HepG2 (cell line): ENCODE measurements around the gene ABCC3. TPM values are rescaled to one million over a fixed set of nuclear protein-coding genes. Genes with fewer than 3 reads are reported as not detected.

Experiments used
- CCDC6 ChIP-seq: sonication (generic); formaldehyde crosslinking; IDR thresholded peaks from 2 replicates; pipeline ENCODE4 v1.8.1; 2022; ENCODE audit warnings: mild to moderate bottlenecking, missing genetic modification reagents, moderate library complexity
- CHD4 ChIP-seq: fragments of 200-600 bp; sonication (generic); IDR thresholded peaks from 2 replicates; pipeline ENCODE4 v1.7.0; 2017; ENCODE audit warnings: mild to moderate bottlenecking, low read length, borderline replicate concordance
- ESRRA ChIP-seq: sonication (generic); formaldehyde crosslinking; IDR thresholded peaks from 2 replicates; pipeline ENCODE4 v1.5.1; 2020; ENCODE audit warnings: mild to moderate bottlenecking, low read depth, missing genetic modification reagents
- HNRNPLL ChIP-seq: fragments of 200-400 bp; formaldehyde crosslinking; IDR thresholded peaks from 2 replicates; pipeline ENCODE4 v1.6.1; 2017; ENCODE audit warnings: mild to moderate bottlenecking, low read depth, low read length; ENCODE audit not compliant: poor library complexity, severe bottlenecking
- JARID2 ChIP-seq: sonication (generic); formaldehyde crosslinking; IDR thresholded peaks from 2 replicates; pipeline ENCODE4 v1.8.1; 2023; ENCODE audit warnings: missing genetic modification reagents, inconsistent platforms; ENCODE audit not compliant: insufficient replicate concordance
- KMT2A ChIP-seq: sonication (generic); formaldehyde crosslinking; IDR thresholded peaks from 2 replicates; pipeline ENCODE4 v1.4.0; 2020; ENCODE audit warnings: missing genetic modification reagents
- MXI1 ChIP-seq: IDR thresholded peaks from 3 replicates; pipeline ENCODE4 v1.6.1; 2012; ENCODE audit warnings: low read depth, low read length, inconsistent platforms, borderline replicate concordance
- NFAT5 ChIP-seq: sonication (generic); formaldehyde crosslinking; IDR thresholded peaks from 2 replicates; pipeline ENCODE4 v1.4.0; 2020; ENCODE audit warnings: missing genetic modification reagents
- NR3C1 ChIP-seq: sonication (generic); formaldehyde crosslinking; IDR thresholded peaks from 2 replicates; pipeline ENCODE4 v1.4.0; 2020; ENCODE audit warnings: missing genetic modification reagents
- PHF20 ChIP-seq: sonication (generic); formaldehyde crosslinking; IDR thresholded peaks from 2 replicates; pipeline ENCODE4 v1.5.0; 2020; ENCODE audit warnings: mild to moderate bottlenecking, missing genetic modification reagents
- PLRG1 ChIP-seq: fragments of 450-650 bp; conservative IDR thresholded peaks from 2 replicates; pipeline ENCODE4 v1.6.1; 2016
- SSRP1 ChIP-seq: IDR thresholded peaks from 2 replicates; pipeline ENCODE4 v1.6.1; 2016; ENCODE audit warnings: control low read depth
- TCF7L2 ChIP-seq: IDR thresholded peaks from 2 replicates; pipeline ENCODE4 v1.6.1; 2011; ENCODE audit warnings: mild to moderate bottlenecking, low read depth, low read length, moderate library complexity
- TFDP1 ChIP-seq: IDR thresholded peaks from 2 replicates; pipeline ENCODE4 v1.6.1; 2016; ENCODE audit warnings: missing compliant biosample characterization, missing genetic modification reagents, borderline replicate concordance
- ZMAT3 ChIP-seq: sonication (generic); formaldehyde crosslinking; conservative IDR thresholded peaks from 2 replicates; pipeline ENCODE4 v1.7.0; 2021; ENCODE audit warnings: missing genetic modification reagents
- ZNF337 ChIP-seq: sonication (generic); formaldehyde crosslinking; IDR thresholded peaks from 2 replicates; pipeline ENCODE4 v1.5.1; 2020; ENCODE audit warnings: missing genetic modification reagents, low read depth, mild to moderate bottlenecking, borderline replicate concordance
- ZNF430 ChIP-seq: sonication (generic); formaldehyde crosslinking; IDR thresholded peaks from 2 replicates; pipeline ENCODE4 v1.9.0; 2021; ENCODE audit warnings: mild to moderate bottlenecking, missing genetic modification reagents
- ZNF598 ChIP-seq: sonication (generic); formaldehyde crosslinking; IDR thresholded peaks from 2 replicates; pipeline ENCODE4 v1.5.1; 2020; ENCODE audit warnings: mild to moderate bottlenecking, missing genetic modification reagents, borderline replicate concordance
- ZNF766 ChIP-seq: sonication (generic); formaldehyde crosslinking; IDR thresholded peaks from 2 replicates; pipeline ENCODE4 v1.5.0; 2020; ENCODE audit warnings: missing genetic modification reagents, borderline replicate concordance
- ZSCAN29 ChIP-seq: sonication (generic); formaldehyde crosslinking; conservative IDR thresholded peaks from 2 replicates; pipeline ENCODE4 v1.4.0; 2020; ENCODE audit warnings: mild to moderate bottlenecking, missing genetic modification reagents
- polyA plus RNA-seq, 8 experiments: library from polyadenylated mRNA; depleted of rRNA in 3 of 8; stranded (reverse) in 7 of 8; unstranded in 1 of 8; fragments of >200 nt; fragmentation: Illumina TruSeq in 4 of 8; extraction: Trizol in 4 of 8; gene quantifications; 2 replicates each; pipeline versions ENCODE4 v1.2.1 to v1.2.3, GENCODE V29; 2011 to 2016; ENCODE audit warnings: low read depth in 4 of 8, missing spikeins in 1 of 8, mixed read lengths in 1 of 8; ENCODE audit not compliant: insufficient read depth in 1 of 8
- total RNA-seq, 5 experiments: library from RNA; depleted of rRNA; stranded (reverse); fragments of >200 nt; fragmentation: Illumina TruSeq; extraction: Trizol; gene quantifications; 2 replicates each; pipeline ENCODE4 v1.2.3, GENCODE V29; 2016; ENCODE audit warnings: low read depth in 1 of 5
- TF ChIP-seq, protein P1 (sequence below): sonication (generic); formaldehyde crosslinking; IDR thresholded peaks from 2 replicates; pipeline ENCODE4 v1.8.1; 2023; ENCODE audit warnings: mild to moderate bottlenecking, missing genetic modification reagents, borderline replicate concordance
- TF ChIP-seq, protein P2 (sequence below): sonication (generic); formaldehyde crosslinking; IDR thresholded peaks from 2 replicates; pipeline ENCODE4 v1.4.0; 2020; ENCODE audit warnings: missing genetic modification reagents, borderline replicate concordance

Gene ABCC3
- total and polyA plus RNA-seq, 2 of the 13 experiments (the other 11 are each of a cell fraction or from before 2014, with no cell fraction given) = 25.2 to 50.7 TPM

DNA sequence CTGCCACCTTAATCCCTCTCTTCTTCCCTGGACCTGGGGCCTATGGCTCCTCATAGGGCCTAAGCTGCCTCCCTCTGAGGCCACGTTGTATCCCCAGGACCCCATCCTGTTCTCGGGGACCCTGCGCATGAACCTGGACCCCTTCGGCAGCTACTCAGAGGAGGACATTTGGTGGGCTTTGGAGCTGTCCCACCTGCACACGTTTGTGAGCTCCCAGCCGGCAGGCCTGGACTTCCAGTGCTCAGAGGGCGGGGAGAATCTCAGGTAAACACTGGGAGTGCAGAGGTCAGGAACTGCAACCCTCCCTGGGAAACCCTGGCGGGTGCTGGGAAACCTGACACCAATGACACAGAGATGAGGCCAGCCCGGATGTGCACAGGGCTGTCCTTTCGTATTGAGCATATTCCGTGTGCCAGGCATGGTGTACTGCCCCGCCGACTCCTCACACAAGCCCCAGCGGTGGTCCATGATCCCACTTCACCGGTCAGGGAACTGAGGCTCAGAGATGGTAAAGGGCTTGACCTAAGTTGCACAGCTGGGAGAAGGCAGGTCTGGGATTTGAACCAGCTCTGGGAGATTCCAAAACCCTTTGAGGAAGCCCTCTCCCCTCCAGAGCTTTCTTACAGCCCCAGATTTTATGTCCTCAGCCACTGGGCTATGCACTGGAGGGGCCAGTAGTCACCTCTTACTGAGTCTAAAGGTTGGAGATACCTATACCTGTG, 50.1 kb downstream of the ABCC3 start (continued):
- TF ChIP-seq NFAT5 (CRISPR knock-in tag) (0 out of 2 replicates have a peak, but pooled peaks have one; percentile 33), TCF7L2 (no peak), CHD4 (peak; percentile 95), JARID2 (CRISPR knock-in tag) (no peak), NR3C1 (no peak), PLRG1 (no peak), ZNF598 (CRISPR knock-in tag) (peak; percentile 77; the same call in 1 of the 2 replicates), MXI1 (peak; percentile 90; the same call in 2 of the 3 replicates), ZNF430 (CRISPR knock-in tag) (peak; percentile 99), ESRRA (CRISPR knock-in tag) (peak; percentile 78), SSRP1 (CRISPR knock-in tag) (no peak), ZSCAN29 (CRISPR knock-in tag) (peak; percentile 92), HNRNPLL (peak; percentile 32), KMT2A (CRISPR knock-in tag) (peak; percentile 89), ZMAT3 (CRISPR knock-in tag) (peak; percentile 85), TFDP1 (CRISPR knock-in tag) (peak; percentile 76; the same call in 1 of the 2 replicates), ZNF337 (peak; percentile 50; the same call in 1 of the 2 replicates), CCDC6 (peak; percentile 98; the same call in 1 of the 2 replicates), ZNF766 (peak; percentile 22; the same call in 1 of the 2 replicates), PHF20 (peak; percentile 67)
- TF ChIP-seq, protein P1, sequence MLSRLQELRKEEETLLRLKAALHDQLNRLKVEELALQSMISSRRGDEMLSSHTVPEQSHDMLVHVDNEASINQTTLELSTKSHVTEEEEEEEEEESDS = peak; percentile 94; the same call in 1 of the 2 replicates
- TF ChIP-seq, protein P2, sequence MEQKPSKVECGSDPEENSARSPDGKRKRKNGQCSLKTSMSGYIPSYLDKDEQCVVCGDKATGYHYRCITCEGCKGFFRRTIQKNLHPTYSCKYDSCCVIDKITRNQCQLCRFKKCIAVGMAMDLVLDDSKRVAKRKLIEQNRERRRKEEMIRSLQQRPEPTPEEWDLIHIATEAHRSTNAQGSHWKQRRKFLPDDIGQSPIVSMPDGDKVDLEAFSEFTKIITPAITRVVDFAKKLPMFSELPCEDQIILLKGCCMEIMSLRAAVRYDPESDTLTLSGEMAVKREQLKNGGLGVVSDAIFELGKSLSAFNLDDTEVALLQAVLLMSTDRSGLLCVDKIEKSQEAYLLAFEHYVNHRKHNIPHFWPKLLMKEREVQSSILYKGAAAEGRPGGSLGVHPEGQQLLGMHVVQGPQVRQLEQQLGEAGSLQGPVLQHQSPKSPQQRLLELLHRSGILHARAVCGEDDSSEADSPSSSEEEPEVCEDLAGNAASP = peak; percentile 96
